PC-3 (cell line): Measurements from ENCODE around the gene AGAP1. TPM values are rescaled to one million over a fixed set of nuclear protein-coding genes. Genes with fewer than 3 reads are reported as not detected.

Experiments used
- ATAC-seq: fragments of 200-7000 bp; cut with Tn5 transposase; 2 replicates; pipeline ENCODE4 v1.9.1; 2020; ENCODE audit warnings: mild to moderate bottlenecking, moderate library complexity
- BruUV-seq: library from RNA; stranded (reverse); fragments of 400-500 nt; replicated peaks from 2 replicates; lab custom pipeline; 2021; lab: Mats Ljungman, UMichigan
- CTCF ChIA-PET: fragments of 300-600 bp; sonication (Branson Sonifier 250); formaldehyde crosslinking; loops from one replicate; lab custom pipeline; 2022; ENCODE audit warnings: antibody characterized with exemption; lab: Charles Lee
- POLR2A ChIA-PET: fragments of 300-600 bp; sonication (Branson Sonifier 250); formaldehyde crosslinking; loops from one replicate; lab custom pipeline; 2022; ENCODE audit warnings: antibody characterized with exemption; ENCODE audit not compliant: unreplicated experiment; lab: Charles Lee
- DNase-seq: peaks from one replicate; pipeline ENCODE4 v3.0.0-alpha.2; 2015
- H2AFZ ChIP-seq: fragments of 300-600 bp; sonication (generic); 2 replicates; pipeline ENCODE4 v1.6.0; 2016; ENCODE audit warnings: antibody characterized with exemption, low read length
- H3F3A ChIP-seq: fragments of 300-600 bp; sonication (generic); one replicate; pipeline ENCODE4 v1.6.0; 2017; ENCODE audit warnings: antibody characterized with exemption, low read length, control low read depth, mild to moderate bottlenecking; ENCODE audit not compliant: unreplicated experiment
- H3K27ac ChIP-seq: fragments of 300-600 bp; sonication (generic); 2 replicates; pipeline ENCODE4 v1.5.1; 2016; ENCODE audit warnings: mild to moderate bottlenecking, low read length
- H3K27me3 ChIP-seq: fragments of 300-600 bp; sonication (generic); 2 replicates; pipeline ENCODE4 v1.6.1; 2016; ENCODE audit warnings: low read length, mixed read lengths
- H3K36me3 ChIP-seq: fragments of 300-600 bp; sonication (generic); 2 replicates; pipeline ENCODE4 v1.6.1; 2016; ENCODE audit warnings: low read depth, mixed run types, low read length, mixed read lengths
- H3K4me1 ChIP-seq: fragments of 300-600 bp; sonication (generic); 2 replicates; pipeline ENCODE4 v1.5.1; 2016; ENCODE audit warnings: low read length; ENCODE audit not compliant: insufficient read depth
- H3K4me2 ChIP-seq: fragments of 300-600 bp; sonication (generic); 2 replicates; pipeline ENCODE4 v1.6.0; 2016; ENCODE audit warnings: low read length
- H3K4me3 ChIP-seq: fragments of 300-600 bp; sonication (generic); 2 replicates; pipeline ENCODE4 v1.5.1; 2016; ENCODE audit warnings: mild to moderate bottlenecking, low read length, mixed read lengths
- H3K79me2 ChIP-seq: fragments of 300-600 bp; sonication (generic); 2 replicates; pipeline ENCODE4 v1.6.1; 2017; ENCODE audit warnings: low read length, mixed read lengths
- H3K9ac ChIP-seq: fragments of 300-600 bp; sonication (generic); 2 replicates; pipeline ENCODE4 v1.6.0; 2016; ENCODE audit warnings: mild to moderate bottlenecking, low read length
- H3K9me2 ChIP-seq: fragments of 300-600 bp; sonication (generic); replicated peaks from 2 replicates; pipeline ENCODE4 v1.6.1; 2016; ENCODE audit warnings: mixed run types, low read length, mixed read lengths
- H3K9me3 ChIP-seq: fragments of 300-600 bp; sonication (generic); 2 replicates; pipeline ENCODE4 v1.6.1; 2016; ENCODE audit warnings: low read length, mixed read lengths
- H4K20me1 ChIP-seq: fragments of 300-600 bp; sonication (generic); 2 replicates; pipeline ENCODE4 v1.6.1; 2016; ENCODE audit warnings: low read length, mixed read lengths
- CTCF ChIP-seq: fragments of 300-600 bp; sonication (generic); conservative IDR thresholded peaks from 2 replicates; pipeline ENCODE4 v1.5.1; 2017; ENCODE audit warnings: antibody characterized with exemption, low read depth, mild to moderate bottlenecking, low read length
- EZH2 ChIP-seq: fragments of 300-600 bp; sonication (generic); IDR thresholded peaks from one replicate; pipeline ENCODE4 v1.6.1; 2017; ENCODE audit warnings: antibody characterized with exemption, mild to moderate bottlenecking, low read length; ENCODE audit not compliant: unreplicated experiment
- EZH2phosphoT487 ChIP-seq: fragments of 300-600 bp; sonication (generic); IDR thresholded peaks from 2 replicates; pipeline ENCODE4 v1.6.1; 2018; ENCODE audit warnings: mild to moderate bottlenecking, antibody characterized with exemption, low read length, borderline replicate concordance
- intact Hi-C: fragments of 100-400 bp; cut with micrococcal nuclease; formaldehyde crosslinking; loops from 2 replicates; pipeline ENCODE4 v1.9.0; 2023
- total RNA-seq: library from RNA; depleted of rRNA; stranded (reverse); fragments of >200 nt; gene quantifications from 2 replicates; pipeline ENCODE4 v1.2.3, GENCODE V29; 2014

AGAP1 gene
- total RNA-seq, 1 experiment from 2014 or later = 31.0 TPM

- no peaks in the 10 kb centered on the region for H4K20me1 ChIP-seq
- no peak overlapping the region for H2AFZ ChIP-seq
- DNase-seq (no peak), ATAC-seq (no peak)
- no TSS peak for BruUV-seq
- peaks cover 3% of the 10 kb centered on the region; the same call in 1 of the 2 replicates for H3K36me3 ChIP-seq
- peaks cover 17% of the 10 kb centered on the region for H3K4me1 ChIP-seq
- CTCF ChIA-PET = no interaction called here
- H3F3A ChIP-seq = no peaks in the 10 kb centered on the region
- no peaks in the 10 kb centered on the region for H3K27me3 ChIP-seq
- H3K4me3 ChIP-seq = no peak overlapping the region
- H3K9me2 ChIP-seq = no peaks in the 10 kb centered on the region
- POLR2A ChIA-PET = no interaction called here
- intact Hi-C loops = no loop called here
- no peak overlapping the region for H3K9ac ChIP-seq
- TF ChIP-seq EZH2phosphoT487 (no peak), EZH2 (no peak), CTCF (no peak)
- H3K79me2 ChIP-seq = no peaks in the 10 kb centered on the region
- H3K9me3 ChIP-seq = no peaks in the 10 kb centered on the region
- H3K27ac ChIP-seq = no peak overlapping the region
- H3K4me2 ChIP-seq = no peak overlapping the region
Measured at GRCh38 chr2:236051351-236051750, 557.5 kb downstream of the AGAP1 start.

DNA sequence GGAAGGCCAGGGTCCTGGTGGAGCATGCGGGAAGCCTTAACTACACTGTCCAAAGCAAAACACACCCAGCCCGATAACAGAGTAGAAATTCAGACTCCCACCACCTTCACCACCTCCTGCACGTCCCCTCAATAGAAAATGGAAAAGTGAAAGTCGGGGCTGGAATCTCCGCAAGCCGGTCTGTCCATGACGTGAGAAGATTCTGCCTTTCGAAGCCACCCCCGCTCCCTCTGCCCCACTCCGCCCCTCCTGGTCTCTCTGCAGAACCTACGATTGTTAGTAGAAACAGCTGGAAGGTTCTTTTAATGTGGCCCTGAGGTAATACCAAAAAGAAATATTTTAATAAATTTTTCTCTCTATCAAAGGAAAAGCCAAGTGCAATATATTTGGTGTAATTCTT, 558.0 kb downstream of the AGAP1 start:
- no peaks in the 10 kb centered on the region for H3K9me3 ChIP-seq
- CTCF ChIA-PET = no interaction called here
- H3K4me3 ChIP-seq = no peak overlapping the region
- no peak overlapping the region for H2AFZ ChIP-seq
- no peaks in the 10 kb centered on the region for H3K79me2 ChIP-seq
- no TSS peak for BruUV-seq
- ATAC-seq (no peak), DNase-seq (no peak)
- no peaks in the 10 kb centered on the region for H3K9me2 ChIP-seq
- intact Hi-C loops = no loop called here
- no peaks in the 10 kb centered on the region for H3F3A ChIP-seq
- no peaks in the 10 kb centered on the region for H3K27me3 ChIP-seq
- no peak for TF ChIP-seq EZH2phosphoT487
- no peak for TF ChIP-seq EZH2
- no peak for TF ChIP-seq CTCF
- peaks cover 17% of the 10 kb centered on the region for H3K4me1 ChIP-seq
- H4K20me1 ChIP-seq = no peaks in the 10 kb centered on the region
- H3K4me2 ChIP-seq = no peak overlapping the region
- H3K27ac ChIP-seq = no peak overlapping the region
- H3K9ac ChIP-seq = no peak overlapping the region
- POLR2A ChIA-PET = no interaction called here
- peaks cover 3% of the 10 kb centered on the region; the same call in 1 of the 2 replicates for H3K36me3 ChIP-seq

DNA sequence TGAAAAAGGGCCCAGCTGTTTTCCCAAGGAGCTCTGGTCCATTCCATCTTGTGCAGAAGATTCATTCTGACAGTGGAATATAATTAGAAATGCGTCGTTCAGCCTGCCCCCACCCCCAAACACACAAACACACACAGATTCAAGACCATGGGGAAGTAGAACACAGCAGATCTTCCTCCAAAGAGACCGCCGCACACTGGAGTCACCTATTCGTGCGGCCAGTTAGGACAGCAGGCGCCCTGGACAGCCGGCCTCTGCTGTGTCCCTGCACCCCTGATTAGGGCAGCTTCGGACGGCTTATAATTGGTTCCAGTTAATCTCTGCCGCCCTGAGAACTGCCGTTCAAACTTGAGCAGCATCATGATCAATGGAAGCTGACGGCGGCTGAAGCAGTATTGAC, 558.4 kb downstream of the AGAP1 start:
- BruUV-seq = no TSS peak
- Histone ChIP-seq H3K4me1 (peaks cover 14% of the 10 kb centered on the region), H3K27me3 (no peaks in the 10 kb centered on the region), H3K9me2 (no peaks in the 10 kb centered on the region), H3K4me2 (no peak overlapping the region), H4K20me1 (no peaks in the 10 kb centered on the region), H3F3A (no peaks in the 10 kb centered on the region), H3K36me3 (peaks cover 3% of the 10 kb centered on the region; the same call in 1 of the 2 replicates), H3K9ac (no peak overlapping the region), H3K79me2 (no peaks in the 10 kb centered on the region), H3K9me3 (no peaks in the 10 kb centered on the region), H3K27ac (no peak overlapping the region), H3K4me3 (no peak overlapping the region), H2AFZ (no peak overlapping the region)
- DNase-seq (no peak), ATAC-seq (no peak)
- ChIA-PET CTCF (no interaction called here), POLR2A (no interaction called here)
- intact Hi-C loops = no loop called here
- TF ChIP-seq EZH2 (no peak), CTCF (no peak), EZH2phosphoT487 (no peak)
